HG02759 (cell line): Measurements from ENCODE around the gene ZNF500.
"Not testable (repeated sequence)": the region's sequence is repeated elsewhere in the genome, so short reads cannot be mapped to it uniquely, and the experiment has no call there.

Experiments
- ATAC-seq: cut with Tn5 transposase; IDR thresholded peaks from one replicate; pipeline ENCODE4 v1.9.1; 2021; ENCODE audit warnings: mild to moderate bottlenecking, moderate library complexity; ENCODE audit not compliant: unreplicated experiment

ZNF500 gene

GRCh38 chr16:4796982-4797804 is 30.2 kb upstream of the ZNF500 start:
- ATAC-seq, result no peak

- no peak for ATAC-seq
Observed at GRCh38 chr16:4795828-4796572, 29.0 kb upstream of the ZNF500 start.

- ATAC-seq, result no peak
Observed at GRCh38 chr16:4795181-4795827, 28.3 kb upstream of the ZNF500 start, which contains the start of gene SMIM22. Gene SMIM22 (plus strand): TSS chr16:4795369. CDS start chr16:4795735, 366 bp downstream.

GRCh38 chr16:4792951-4793513 is 26.1 kb upstream of the ZNF500 start:
- ATAC-seq, result no peak

- ATAC-seq, result no peak
Observed at GRCh38 chr16:4790871-4791270, 23.9 kb upstream of the ZNF500 start.

- no peak for ATAC-seq
Observed at GRCh38 chr16:4790261-4790660, 23.3 kb upstream of the ZNF500 start.

- ATAC-seq, result no peak
Observed at GRCh38 chr16:4788910-4789309, 21.9 kb upstream of the ZNF500 start.

- no peak for ATAC-seq
Observed at GRCh38 chr16:4788489-4788889, 21.5 kb upstream of the ZNF500 start.

- ATAC-seq, result no peak
Observed at GRCh38 chr16:4787627-4788482, 20.9 kb upstream of the ZNF500 start, which contains the start of gene SEPTIN12. Gene SEPTIN12 (minus strand): TSS chr16:4788345. CDS start chr16:4787645, 700 bp downstream.

- no peak for ATAC-seq
Observed at GRCh38 chr16:4787068-4787467, 20.1 kb upstream of the ZNF500 start.

- no peak for ATAC-seq
Observed at GRCh38 chr16:4785758-4786433, 18.9 kb upstream of the ZNF500 start.

- not testable (repeated sequence) for ATAC-seq
Observed at GRCh38 chr16:4784444-4784987, 17.6 kb upstream of the ZNF500 start.

GRCh38 chr16:4783951-4784336 is 17.0 kb upstream of the ZNF500 start:
- no peak for ATAC-seq

- ATAC-seq, result no peak
Observed at GRCh38 chr16:4783251-4783950, 16.4 kb upstream of the ZNF500 start.

- ATAC-seq, result no peak
Observed at GRCh38 chr16:4780235-4780634, 13.3 kb upstream of the ZNF500 start.

- no peak for ATAC-seq
Observed at GRCh38 chr16:4778050-4778392, 11.1 kb upstream of the ZNF500 start.

GRCh38 chr16:4777339-4778049 is 10.5 kb upstream of the ZNF500 start:
- ATAC-seq, result no peak

GRCh38 chr16:4776141-4776705 is 9.3 kb upstream of the ZNF500 start:
- no peak for ATAC-seq
